Activated naive CD4-positive, alpha-beta T cell treated with anti-CD3 and anti-CD28 coated beads, Interleukin-2, amount 50 U/mL, for 16 hours (primary cell): ENCODE data around the gene FAM181A.

Source experiments
- DNase-seq: peaks from one replicate; pipeline ENCODE4 v3.0.0-alpha.2; 2020

Gene FAM181A

DNA sequence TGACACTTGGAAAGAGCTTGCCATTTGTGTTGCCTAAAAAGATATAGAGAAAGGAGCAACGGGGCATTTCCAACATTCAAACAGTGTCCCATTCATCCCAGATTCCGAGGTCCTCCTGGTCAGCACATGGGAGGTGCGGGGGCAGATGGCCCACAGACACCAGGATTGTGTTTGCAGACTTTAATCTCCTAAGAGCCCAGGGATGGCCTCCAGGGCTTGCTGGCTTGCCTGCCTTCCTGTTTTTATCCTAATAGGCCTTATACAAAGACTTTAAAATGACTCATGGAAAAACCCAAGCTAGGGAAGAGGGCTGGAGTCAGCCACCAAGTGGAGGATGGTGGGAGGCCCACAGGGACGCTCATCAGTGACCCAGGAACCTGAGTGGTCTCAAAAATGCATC lies 21.5 kb upstream of the FAM181A start:
- DNase-seq: no peak

- DNase-seq: peak; percentile 23
Measured at GRCh38 chr14:93906341-93907329, 20.5 kb upstream of the FAM181A start.

DNA sequence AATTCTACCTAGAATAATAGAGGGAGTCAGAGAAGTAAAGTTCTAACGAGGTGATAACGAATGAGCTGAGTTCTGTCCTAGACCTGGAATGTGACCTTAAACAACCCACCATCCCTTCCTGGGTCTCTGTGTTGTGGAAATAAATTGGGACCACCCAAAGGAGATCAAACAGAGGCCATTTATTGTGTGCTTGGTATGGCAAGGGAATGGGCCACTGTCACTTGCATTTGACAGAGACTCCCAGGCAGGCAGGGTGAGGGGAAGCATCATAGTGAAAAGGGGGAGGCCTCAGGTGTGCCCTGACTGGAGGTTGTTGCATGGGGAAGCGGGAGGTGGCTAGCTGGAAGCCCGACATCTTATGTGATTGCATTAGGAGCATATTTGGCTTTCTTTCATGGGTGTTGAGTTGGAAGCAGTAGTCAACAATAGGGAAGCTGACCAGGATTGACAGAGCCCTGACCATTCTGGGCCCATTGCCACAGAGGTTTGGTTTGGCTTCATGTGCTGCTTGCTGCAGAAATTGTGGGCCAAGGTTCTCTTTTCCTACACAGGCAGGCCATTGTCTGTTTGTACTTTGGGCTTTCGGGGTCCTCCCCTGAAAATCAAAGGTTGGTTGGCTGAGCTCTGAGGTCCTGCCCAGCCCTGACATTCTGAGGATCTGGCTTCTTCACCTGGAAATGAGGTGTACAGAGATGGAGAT lies 17.6 kb upstream of the FAM181A start:
- DNase-seq: no peak

DNA sequence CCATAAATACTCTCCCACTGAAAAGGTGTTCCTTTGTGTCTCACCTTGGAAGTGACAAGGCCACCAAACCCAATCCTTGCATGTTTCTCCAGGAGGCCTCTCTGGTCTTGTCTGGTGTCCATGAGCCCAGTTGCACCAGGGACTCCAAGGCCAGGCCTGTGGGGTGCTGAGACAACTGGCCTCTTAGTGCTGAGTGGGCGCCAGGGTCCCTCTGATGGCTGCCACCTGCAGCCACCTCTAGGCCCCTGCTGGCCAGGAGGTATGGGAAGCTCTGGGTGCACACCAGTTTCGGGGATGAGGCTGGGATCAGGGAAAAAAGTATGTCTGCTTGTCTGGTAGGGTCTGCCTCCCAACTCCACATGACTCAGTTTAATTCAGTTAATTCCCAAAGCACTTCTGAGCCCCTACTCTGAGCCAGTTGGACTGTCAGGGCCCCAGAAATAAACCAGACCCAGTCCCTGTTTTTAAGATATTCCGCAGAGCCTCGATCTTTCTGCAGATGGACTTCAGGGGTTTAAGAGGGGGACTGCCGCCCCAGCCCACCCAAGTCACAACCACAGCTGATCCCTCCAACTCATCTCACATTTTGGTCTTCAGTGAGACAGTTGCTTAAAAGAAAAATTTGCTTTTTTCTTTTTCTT lies 15.0 kb upstream of the FAM181A start:
- DNase-seq: no peak

DNA sequence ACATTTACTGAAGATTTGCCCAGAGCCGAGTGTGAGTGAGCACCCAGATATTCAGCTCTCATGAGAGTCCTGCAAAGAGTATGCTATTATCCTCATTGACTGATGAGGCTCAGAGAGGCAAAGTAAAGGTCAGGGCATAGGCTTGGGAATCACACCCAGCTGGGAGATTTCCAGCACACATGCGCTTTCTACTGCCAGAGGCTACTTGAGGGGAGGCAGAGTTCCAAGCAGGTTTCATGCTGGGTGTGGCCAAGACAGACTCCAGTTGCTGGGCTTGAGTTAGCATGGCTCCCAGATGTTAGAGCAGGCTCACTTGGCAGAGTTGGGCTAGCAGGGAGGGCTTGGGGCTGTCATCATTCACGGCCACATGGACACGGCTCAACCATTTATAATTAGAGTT lies 14.4 kb upstream of the FAM181A start:
- DNase-seq: no peak

DNA sequence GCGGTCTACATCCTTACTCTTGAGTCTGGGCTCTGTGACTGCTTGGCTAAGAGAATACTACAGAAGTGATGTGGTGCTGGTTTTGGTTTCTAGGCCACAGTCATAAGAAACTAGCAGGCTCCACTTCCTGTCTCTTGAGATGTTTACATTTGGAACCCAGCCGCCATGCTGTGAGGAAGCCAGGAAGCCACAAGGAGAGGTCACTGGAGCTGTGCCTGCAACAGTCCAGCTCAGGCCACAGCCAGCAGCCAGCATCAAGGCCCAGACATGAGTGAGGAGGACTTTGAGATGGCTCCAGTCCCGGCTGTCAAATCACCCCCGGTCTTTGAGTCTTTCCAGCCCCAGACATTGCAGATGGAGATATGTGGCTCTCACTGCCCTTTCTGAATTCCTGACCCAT lies 12.9 kb upstream of the FAM181A start:
- no peak for DNase-seq

GRCh38 chr14:93915070-93915705 lies 12.0 kb upstream of the FAM181A start:
- no peak for DNase-seq

- DNase-seq: no peak
Measured at GRCh38 chr14:93915800-93916199, 11.3 kb upstream of the FAM181A start.

- DNase-seq: no peak
Measured at GRCh38 chr14:93916498-93916897, 10.6 kb upstream of the FAM181A start.

- DNase-seq: no peak
Measured at GRCh38 chr14:93917141-93917540, 10.0 kb upstream of the FAM181A start.

GRCh38 chr14:93921001-93921806 lies 5.9 kb upstream of the FAM181A start:
- no peak for DNase-seq

DNA sequence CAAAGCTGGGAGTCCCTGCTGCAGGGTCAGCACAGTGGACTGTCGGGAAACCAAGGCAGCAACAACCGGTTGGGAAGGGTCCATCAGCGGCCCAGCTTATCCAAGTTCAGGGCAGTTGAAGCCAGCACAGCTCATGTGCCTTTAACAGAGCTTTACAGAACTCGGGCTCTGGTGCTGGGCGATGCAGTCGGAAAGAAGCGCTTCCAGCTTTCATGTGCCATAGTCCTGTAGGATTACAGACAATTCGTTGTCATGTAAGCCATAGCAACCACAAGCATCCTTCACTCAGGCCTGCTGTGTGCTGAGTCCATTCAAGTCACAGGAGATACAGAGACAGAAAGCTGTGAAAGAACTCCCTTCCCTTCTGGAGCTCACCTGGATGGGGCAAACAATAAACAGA lies 3.5 kb upstream of the FAM181A start:
- no peak for DNase-seq

DNA sequence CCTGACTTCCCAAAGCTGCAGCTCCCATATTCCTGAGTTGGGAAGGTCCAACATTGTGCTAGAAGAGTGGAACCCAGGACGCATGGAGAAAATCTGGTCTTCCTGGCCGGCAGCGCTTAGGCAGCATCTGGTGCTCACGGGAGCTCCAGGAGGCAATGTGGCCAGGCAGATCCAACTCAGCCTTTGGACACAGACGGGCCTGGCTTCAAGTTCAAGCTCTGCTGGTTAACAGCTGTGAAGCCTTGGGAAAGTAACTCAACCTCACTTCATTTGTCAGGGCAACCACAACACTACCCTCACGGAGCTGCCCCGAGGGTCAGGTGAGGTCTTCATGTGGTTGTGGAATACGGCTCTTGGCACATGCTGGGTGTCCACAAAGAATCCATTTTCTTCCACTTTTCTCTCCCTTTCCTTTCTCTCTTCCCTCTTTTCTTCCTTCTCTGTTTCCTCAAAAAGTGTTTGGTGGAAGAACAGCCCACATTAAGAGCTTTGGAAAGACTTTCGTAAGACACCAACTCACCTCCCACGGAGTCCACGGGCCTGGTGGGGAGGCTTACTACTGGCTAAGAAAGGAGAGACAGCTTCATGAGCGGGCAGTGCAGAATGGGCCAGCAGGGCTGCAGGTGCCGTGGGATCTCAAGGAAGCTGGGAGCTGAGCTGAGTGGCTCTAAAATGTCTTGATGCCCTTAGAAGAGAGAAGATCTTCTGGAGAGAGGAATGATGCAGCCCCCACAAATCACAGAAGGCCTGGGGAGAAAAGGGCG lies 2.4 kb upstream of the FAM181A start:
- DNase-seq: no peak

DNA sequence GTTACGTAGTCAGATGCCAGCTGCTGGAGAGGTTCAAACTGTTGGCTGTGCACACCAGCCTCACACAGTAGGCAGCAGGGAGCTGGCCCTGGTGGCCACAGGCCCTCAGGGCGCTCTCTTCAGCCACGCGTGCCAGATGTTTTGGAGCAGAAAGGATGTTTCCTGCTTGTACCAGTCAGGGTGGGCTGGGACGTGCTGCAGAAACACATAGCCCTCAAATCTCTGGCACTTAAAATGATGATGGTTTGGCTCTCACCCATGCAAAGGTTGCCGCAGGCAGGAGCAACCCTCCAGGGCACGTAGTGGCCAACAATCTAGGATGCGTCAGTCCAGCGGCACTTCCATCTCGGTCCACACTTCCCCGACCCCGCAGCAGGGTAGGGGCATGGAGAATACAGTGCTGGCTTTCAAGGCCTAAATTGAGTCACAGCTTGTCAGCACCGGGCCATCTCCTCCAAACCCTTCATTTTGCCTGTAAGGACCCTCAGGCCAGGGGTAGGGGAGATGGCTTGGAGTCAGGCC lies 1.7 kb upstream of the FAM181A start:
- DNase-seq: no peak

- no peak for DNase-seq
Measured at GRCh38 chr14:93926245-93926872, 785 bp upstream of the FAM181A start.

GRCh38 chr14:93927800-93928145 lies 629 bp downstream of the FAM181A start:
- no peak for DNase-seq

DNA sequence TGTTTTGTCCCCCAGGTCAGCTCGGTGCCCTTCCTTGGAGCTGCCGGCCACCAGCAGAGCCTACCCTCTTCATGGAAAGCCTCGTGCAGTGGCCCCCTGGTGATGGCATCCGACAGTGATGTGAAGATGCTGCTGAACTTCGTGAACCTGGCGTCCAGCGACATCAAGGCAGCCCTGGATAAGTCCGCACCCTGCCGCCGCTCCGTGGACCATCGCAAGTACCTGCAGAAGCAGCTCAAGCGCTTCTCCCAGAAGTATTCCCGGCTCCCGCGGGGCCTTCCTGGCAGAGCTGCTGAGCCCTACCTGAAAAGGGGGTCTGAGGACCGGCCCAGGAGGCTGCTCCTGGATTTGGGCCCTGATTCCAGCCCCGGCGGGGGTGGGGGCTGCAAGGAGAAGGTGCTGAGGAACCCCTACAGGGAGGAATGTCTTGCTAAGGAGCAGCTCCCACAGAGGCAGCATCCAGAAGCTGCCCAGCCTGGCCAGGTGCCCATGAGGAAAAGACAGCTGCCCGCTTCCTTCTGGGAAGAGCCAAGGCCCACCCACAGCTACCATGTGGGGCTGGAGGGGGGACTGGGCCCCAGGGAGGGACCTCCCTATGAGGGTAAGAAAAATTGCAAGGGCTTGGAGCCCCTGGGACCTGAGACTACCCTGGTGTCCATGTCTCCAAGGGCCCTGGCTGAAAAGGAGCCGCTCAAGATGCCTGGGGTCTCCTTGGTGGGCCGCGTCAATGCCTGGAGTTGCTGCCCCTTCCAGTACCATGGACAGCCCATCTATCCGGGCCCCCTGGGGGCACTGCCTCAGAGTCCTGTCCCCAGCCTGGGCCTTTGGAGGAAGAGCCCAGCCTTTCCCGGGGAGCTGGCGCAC lies 1.3 kb downstream of the FAM181A start:
- DNase-seq: no peak

- DNase-seq: no peak
Measured at GRCh38 chr14:93929048-93929535, 1.9 kb downstream of the FAM181A start.

DNA sequence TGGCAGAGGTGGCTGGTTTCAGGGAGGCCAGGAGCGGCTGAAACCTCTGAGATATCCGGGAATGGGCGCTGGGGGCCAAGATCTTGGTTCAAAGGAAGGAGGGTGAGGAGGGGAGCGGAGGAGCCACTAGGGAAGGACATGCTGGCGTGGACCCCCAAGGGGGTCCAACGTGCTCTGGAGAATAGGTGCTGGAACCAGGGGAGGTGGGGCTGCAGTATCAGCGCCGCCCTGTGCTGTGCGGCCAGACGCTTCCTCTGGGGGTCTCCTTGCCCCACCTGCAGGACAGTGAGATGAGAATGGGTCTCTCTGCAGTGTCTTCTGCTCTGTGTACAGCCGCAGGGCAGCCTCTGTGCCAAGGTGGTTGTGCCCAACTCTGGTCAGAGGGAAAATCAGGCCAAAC lies 2.5 kb downstream of the FAM181A start:
- no peak for DNase-seq
